Keratinocyte (primary cell): Measurements from ENCODE around the gene SPATA31C1. TPM values are rescaled to one million over a fixed set of nuclear protein-coding genes. Genes with fewer than 3 reads are reported as not detected.
"Not testable (repeated sequence)": the region's sequence is repeated elsewhere in the genome, so short reads cannot be mapped to it uniquely, and the experiment has no call there.

Experiments used
- DNase-seq: peaks from one replicate; pipeline ENCODE4 v3.0.0-alpha.2; 2011; ENCODE audit warnings: low read depth, missing footprints, low spot score
- FAIRE-seq: peaks from 2 replicates; lab custom pipeline; 2011; peaks lifted over from hg19 to GRCh38; lab: Jason Lieb, UNC
- H2AFZ ChIP-seq: 2 replicates; pipeline ENCODE4 v1.6.0; 2012; ENCODE audit warnings: low read length, control low read depth, inconsistent platforms; ENCODE audit not compliant: control insufficient read depth
- H3K27ac ChIP-seq: 2 replicates; pipeline ENCODE4 v1.5.1; 2011; ENCODE audit warnings: low read length; ENCODE audit not compliant: control insufficient read depth, insufficient read depth
- H3K27me3 ChIP-seq: 3 replicates; pipeline ENCODE4 v1.6.0; 2011; ENCODE audit warnings: low read length; ENCODE audit not compliant: control insufficient read depth, insufficient read depth; ENCODE audit errors: extremely low read depth
- H3K36me3 ChIP-seq, 2 experiments: 2 replicates in 1 of 2; 3 replicates in 1 of 2; pipeline ENCODE4 v1.5.1; 2011; ENCODE audit warnings: low read length in 2 of 2, mild to moderate bottlenecking in 1 of 2; ENCODE audit not compliant: control insufficient read depth in 2 of 2, insufficient read depth in 2 of 2; ENCODE audit errors: extremely low read depth in 1 of 2
- H3K4me1 ChIP-seq: 3 replicates; pipeline ENCODE4 v1.5.1; 2011; ENCODE audit warnings: low read length; ENCODE audit not compliant: control insufficient read depth, insufficient read depth; ENCODE audit errors: extremely low read depth
- H3K4me2 ChIP-seq: 3 replicates; pipeline ENCODE4 v1.6.0; 2011; ENCODE audit warnings: low read depth, low read length; ENCODE audit not compliant: control insufficient read depth, insufficient read depth; ENCODE audit errors: extremely low read depth
- H3K4me3 ChIP-seq, 3 experiments: fragments of 200-600 bp in 1 of 3; sonication (generic) in 1 of 3; 2 replicates in 2 of 3; 3 replicates in 1 of 3; pipeline ENCODE4 v1.5.1; 2011 to 2016; ENCODE audit warnings: low read length in 3 of 3, mild to moderate bottlenecking in 3 of 3, control low read depth in 2 of 3, inconsistent platforms in 1 of 3, low read depth in 1 of 3, mixed read lengths in 1 of 3, mixed run types in 1 of 3, moderate library complexity in 1 of 3; ENCODE audit not compliant: control insufficient read depth in 2 of 3, insufficient read depth in 2 of 3; ENCODE audit errors: extremely low read depth in 1 of 3
- H3K79me2 ChIP-seq: 2 replicates; pipeline ENCODE4 v1.6.0; 2012; ENCODE audit warnings: low read length; ENCODE audit not compliant: control insufficient read depth, insufficient read depth
- H3K9ac ChIP-seq: 3 replicates; pipeline ENCODE4 v1.6.0; 2011; ENCODE audit warnings: low read length; ENCODE audit not compliant: control insufficient read depth, insufficient read depth; ENCODE audit errors: extremely low read depth
- H3K9me1 ChIP-seq: 3 replicates; pipeline ENCODE4 v1.6.0; 2011; ENCODE audit warnings: low read length; ENCODE audit not compliant: control insufficient read depth, insufficient read depth; ENCODE audit errors: extremely low read depth
- H3K9me3 ChIP-seq: 2 replicates; pipeline ENCODE4 v1.5.1; 2012; ENCODE audit warnings: low read depth, low read length; ENCODE audit not compliant: control insufficient read depth
- H4K20me1 ChIP-seq: 3 replicates; pipeline ENCODE4 v1.6.0; 2011; ENCODE audit warnings: low read length; ENCODE audit not compliant: control insufficient read depth, insufficient read depth; ENCODE audit errors: extremely low read depth
- CTCF ChIP-seq, 3 experiments: IDR thresholded peaks in 1 of 3; conservative IDR thresholded peaks in 1 of 3; optimal IDR thresholded peaks in 1 of 3; 2 replicates in 2 of 3; 3 replicates in 1 of 3; pipeline versions ENCODE3 to v1.5.1; 2011; ENCODE audit warnings: low read length in 3 of 3, mild to moderate bottlenecking in 3 of 3, moderate library complexity in 2 of 3, control low read depth in 1 of 3, inconsistent platforms in 1 of 3; ENCODE audit not compliant: insufficient read depth in 2 of 3; ENCODE audit errors: extremely low read depth in 1 of 3
- EZH2 ChIP-seq: IDR thresholded peaks from one replicate; pipeline ENCODE4 v1.6.1; 2012; ENCODE audit warnings: inconsistent platforms, mild to moderate bottlenecking, low read length, moderate library complexity
- dilution Hi-C: fragments of 300-500 bp; cut with MboI; formaldehyde crosslinking; loops from one replicate; pipeline ENCODE4 v1.7.0; 2020; ENCODE audit warnings: low sequenced_read_pairs; ENCODE audit not compliant: extremely low pct_ligation_motif_present
- polyA plus RNA-seq, 5 experiments: library from polyadenylated mRNA; depleted of rRNA in 3 of 5; stranded (reverse) in 3 of 5; stranded (forward) in 1 of 5; unstranded in 1 of 5; fragments of >200 nt; gene quantifications; 1 replicate in 1 of 5; 2 replicates in 3 of 5; 3 replicates in 1 of 5; pipeline versions ENCODE4 v1.2.1 to v1.2.3, GENCODE V29; 2011 to 2012; ENCODE audit warnings: missing spikeins in 2 of 5, low read depth in 1 of 5, low replicate concordance in 1 of 5

The SPATA31C1 gene
- polyA plus RNA-seq, 1 donor (not counting 4 experiments of a cell fraction or from before 2014, with no cell fraction given) = not detected

GRCh38 chr9:87896891-87897290 lies 20.9 kb upstream of the SPATA31C1 start:
- H4K20me1 ChIP-seq = no peaks in the 10 kb centered on the region
- no peaks in the 10 kb centered on the region for H3K4me1 ChIP-seq
- dilution Hi-C loops = no loop called here
- no peak overlapping the region for H3K4me2 ChIP-seq
- DNase-seq (no peak), FAIRE-seq (no peak)
- no peaks in the 10 kb centered on the region for H3K9me3 ChIP-seq
- no peaks in the 10 kb centered on the region for H3K79me2 ChIP-seq
- no peaks in the 10 kb centered on the region for H3K9me1 ChIP-seq
- TF ChIP-seq CTCF (optimal IDR thresholded peaks at IDR 0.05 in 1 of 3, IDR thresholded peaks at IDR 0.05 in 1 of 3, conservative IDR thresholded peaks at IDR 0.05 in 1 of 3; ENCODE audit: extremely low read depth in 1 of 3, insufficient read depth in 2 of 3, low read length in 3 of 3) (no peak), EZH2 (no peak)
- H3K4me3 ChIP-seq = no peak overlapping the region
- no peak overlapping the region for H3K27ac ChIP-seq
- H3K27me3 ChIP-seq = no peaks in the 10 kb centered on the region
- H3K9ac ChIP-seq = no peak overlapping the region
- no peak overlapping the region for H2AFZ ChIP-seq
- no peaks in the 10 kb centered on the region for H3K36me3 ChIP-seq

- Histone ChIP-seq H3K79me2 (no peaks in the 10 kb centered on the region), H3K9me1 (no peaks in the 10 kb centered on the region), H3K9ac (no peak overlapping the region), H3K27ac (no peak overlapping the region), H3K4me1 (no peaks in the 10 kb centered on the region), H3K27me3 (no peaks in the 10 kb centered on the region), H2AFZ (no peak overlapping the region), H3K4me2 (no peak overlapping the region), H4K20me1 (no peaks in the 10 kb centered on the region), H3K9me3 (no peaks in the 10 kb centered on the region), H3K36me3 (no peaks in the 10 kb centered on the region), H3K4me3 (no peak overlapping the region)
- TF ChIP-seq EZH2 (no peak), CTCF (optimal IDR thresholded peaks at IDR 0.05 in 1 of 3, IDR thresholded peaks at IDR 0.05 in 1 of 3, conservative IDR thresholded peaks at IDR 0.05 in 1 of 3; ENCODE audit: extremely low read depth in 1 of 3, insufficient read depth in 2 of 3, low read length in 3 of 3) (no peak)
- dilution Hi-C loops = no loop called here
- no peak for FAIRE-seq
- DNase-seq = no peak
Observed at GRCh38 chr9:87898151-87898550, 19.6 kb upstream of the SPATA31C1 start.

DNA sequence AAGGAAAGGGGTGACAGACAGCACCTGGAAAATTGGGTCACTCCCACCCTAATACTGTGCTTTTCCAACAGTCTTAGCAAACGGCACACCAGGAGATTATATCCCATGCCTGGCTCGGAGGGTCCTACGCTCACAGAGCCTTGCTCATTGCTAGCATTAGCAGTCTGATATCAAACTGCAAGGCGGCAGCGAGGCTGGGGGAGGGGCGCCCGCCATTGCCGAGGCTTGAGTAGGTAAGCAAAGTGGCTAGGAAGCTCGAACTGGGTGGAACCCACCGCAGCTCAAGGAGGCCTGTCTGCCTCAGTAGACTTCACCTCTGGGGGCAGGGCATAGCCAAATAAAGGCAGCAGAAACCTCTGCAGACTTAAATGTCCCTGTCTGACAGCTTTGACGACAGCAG lies 15.4 kb upstream of the SPATA31C1 start:
- H3K36me3 ChIP-seq, H2AFZ ChIP-seq, dilution Hi-C loops, H3K9ac ChIP-seq, H3K4me2 ChIP-seq, H4K20me1 ChIP-seq, DNase-seq, H3K4me3 ChIP-seq, H3K9me1 ChIP-seq, H3K79me2 ChIP-seq, H3K9me3 ChIP-seq, H3K4me1 ChIP-seq, H3K27ac ChIP-seq, H3K27me3 ChIP-seq, FAIRE-seq: not testable (repeated sequence)
